Spleen (tissue), 11 donors: ENCODE measurements around the gene PSPC1. TPM values are rescaled to one million over a fixed set of nuclear protein-coding genes. Genes with fewer than 3 reads are reported as not detected.
A peak's percentile ranks its signal among the peaks of the same experiment; 100 is the strongest.

ENCODE experiments used
- DNase-seq: peaks from one replicate; pipeline ENCODE4 v3.0.0-alpha.2; 2020
- H3K27ac ChIP-seq, 8 donors: fragments of 200-600 bp; sonication (generic) in 7 of 8; 1 replicate in 4 of 8; 2 replicates in 4 of 8; pipeline versions ENCODE4 v1.5.0 to v1.8.0; 2016 to 2021; ENCODE audit warnings: inconsistent platforms in 4 of 8, mild to moderate bottlenecking in 4 of 8, moderate library complexity in 1 of 8
- H3K27me3 ChIP-seq, 7 donors: fragments of 200-600 bp; sonication (generic) in 6 of 7; replicated peaks in 1 of 7; 1 replicate in 4 of 7; 2 replicates in 3 of 7; pipeline versions ENCODE4 v1.5.0 to v1.8.0; 2016 to 2021; ENCODE audit warnings: inconsistent platforms in 3 of 7, mild to moderate bottlenecking in 1 of 7
- H3K36me3 ChIP-seq, 6 donors: fragments of 200-600 bp; sonication (generic) in 5 of 6; 1 replicate in 4 of 6; 2 replicates in 2 of 6; pipeline versions ENCODE4 v1.5.0 to v1.8.0; 2016 to 2021; ENCODE audit warnings: inconsistent platforms in 2 of 6
- H3K4me1 ChIP-seq, 6 donors: fragments of 200-600 bp; sonication (generic) in 5 of 6; 1 replicate in 3 of 6; 2 replicates in 3 of 6; pipeline versions ENCODE4 v1.5.0 to v1.8.0; 2016 to 2021; ENCODE audit warnings: inconsistent platforms in 3 of 6
- H3K4me3 ChIP-seq, 8 donors: fragments of 200-600 bp; sonication (generic) in 7 of 8; 1 replicate in 4 of 8; 2 replicates in 4 of 8; pipeline versions ENCODE4 v1.5.0 to v1.8.0; 2016 to 2021; ENCODE audit warnings: inconsistent platforms in 4 of 8, mild to moderate bottlenecking in 4 of 8, moderate library complexity in 2 of 8
- H3K9me3 ChIP-seq, 8 donors: fragments of 200-600 bp; sonication (generic) in 7 of 8; 1 replicate in 4 of 8; 2 replicates in 4 of 8; pipeline versions ENCODE4 v1.5.0 to v1.8.0; 2016 to 2021; ENCODE audit warnings: inconsistent platforms in 4 of 8
- CTCF ChIP-seq, 11 experiments: fragments of 200-600 bp in 7 of 11; fragments of 450-650 bp in 4 of 11; sonication (generic) in 4 of 11; IDR thresholded peaks in 8 of 11; conservative IDR thresholded peaks in 3 of 11; 1 replicate in 7 of 11; 2 replicates in 4 of 11; pipeline versions ENCODE4 v1.4.0 to v1.8.0; 2016 to 2021; ENCODE audit warnings: antibody characterized with exemption in 11 of 11, inconsistent platforms in 4 of 11, mild to moderate bottlenecking in 1 of 11
- POLR2A ChIP-seq, 3 donors: fragments of 450-650 bp; IDR thresholded peaks; one replicate each; pipeline ENCODE4 v1.5.1; 2017; ENCODE audit warnings: antibody characterized with exemption in 3 of 3, mild to moderate bottlenecking in 1 of 3
- POLR2AphosphoS5 ChIP-seq, 3 donors: sonication (generic); formaldehyde crosslinking; IDR thresholded peaks; one replicate each; pipeline ENCODE4 v1.5.1; 2017; ENCODE audit warnings: antibody characterized with exemption in 3 of 3
- WGBS, 5 donors: extraction: QIAGEN DNeasy Blood & Tissue Kit in 3 of 5; methylation state at CpG; one replicate each; pipeline versions ENCODE4 v1.1.5 to v1.1.7; 2013 to 2018; 5-methylcytosine and 5-hydroxymethylcytosine counted together
- intact Hi-C: fragments of 100-400 bp; cut with DNase I; formaldehyde crosslinking; loops from one replicate; pipeline ENCODE4 v1.15.0; 2023; ENCODE audit warnings: low total_unique reads
- polyA plus RNA-seq, 3 donors: library from polyadenylated mRNA; stranded (reverse); fragments of 200-250 nt; gene quantifications; one replicate each; pipeline ENCODE4 v1.2.1, GENCODE V29; 2013
- total RNA-seq, 7 donors: library from RNA; depleted of rRNA in 3 of 7; stranded (reverse); fragments of >200 nt in 3 of 7; fragmentation: NEBNext Ultra II Directional in 4 of 7; extraction: Animal tissue kit (Norgen Biotek cat#: 25700) in 4 of 7; gene quantifications; one replicate each; pipeline versions ENCODE4 v1.1.0 to v1.2.1, GENCODE V29; 2016 to 2021
- donor health status: healthy with polysubstance abuse.
- donor health status: DM: no; HTN: no; CAD: no; lungs with moderate emphysema.
- donor health status: DM: no; HTN: no; CAD: no.
- donor health status: Bipolar disorder and iron deficiency.
- donor health status: healthy.
- donor health status: DM: no; HTN: no; CAD: no.
- donor health status: DM: yes; HTN: yes; CAD: no.

Gene PSPC1
- total and polyA plus RNA-seq, 10 donors: 32.7 to 79.8 (median 59.9) TPM

DNA sequence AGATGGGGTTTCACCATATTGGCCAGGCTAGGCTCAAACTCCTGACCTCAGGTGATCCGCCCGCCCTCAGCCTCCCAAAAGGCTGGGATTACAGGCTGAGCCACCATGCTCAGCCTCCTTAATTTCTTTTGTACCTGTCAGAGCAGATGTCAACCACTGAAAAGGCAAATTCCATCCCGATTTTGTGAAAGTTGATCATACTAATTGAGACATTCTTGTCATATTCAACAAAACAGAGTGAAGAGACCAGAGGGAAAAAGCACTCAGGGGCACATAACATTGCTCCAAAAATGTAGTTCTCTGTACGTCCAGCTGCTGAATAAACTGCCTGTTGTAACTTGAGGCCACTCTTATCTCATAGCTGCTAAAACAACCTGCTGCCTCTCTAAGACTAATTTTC, 27.4 kb upstream of the PSPC1 start:
- no peaks in the 10 kb centered on the region for H3K27me3 ChIP-seq
- peak; percentile 13 for DNase-seq
- H3K4me1 ChIP-seq: no peaks in the 10 kb centered on the region
- intact Hi-C loops: no loop called here
- 90 to 99% (median 95%) methylated on average over 4 of the region's 4 CpGs for WGBS, 5 donors
- H3K4me3 ChIP-seq: no peak overlapping the region
- no peak for TF ChIP-seq CTCF (IDR thresholded peaks at IDR 0.05 in 8 of 11, conservative IDR thresholded peaks at IDR 0.05 in 3 of 11)
- TF ChIP-seq POLR2A (IDR thresholded peaks at IDR 0.05): no peak
- no peak for TF ChIP-seq POLR2AphosphoS5 (IDR thresholded peaks at IDR 0.05)
- H3K27ac ChIP-seq: no peak overlapping the region
- H3K9me3 ChIP-seq: no peaks in the 10 kb centered on the region
- peaks cover 0 to 28% (median 0%) of the 10 kb centered on the region in 6 donors for H3K36me3 ChIP-seq

DNA sequence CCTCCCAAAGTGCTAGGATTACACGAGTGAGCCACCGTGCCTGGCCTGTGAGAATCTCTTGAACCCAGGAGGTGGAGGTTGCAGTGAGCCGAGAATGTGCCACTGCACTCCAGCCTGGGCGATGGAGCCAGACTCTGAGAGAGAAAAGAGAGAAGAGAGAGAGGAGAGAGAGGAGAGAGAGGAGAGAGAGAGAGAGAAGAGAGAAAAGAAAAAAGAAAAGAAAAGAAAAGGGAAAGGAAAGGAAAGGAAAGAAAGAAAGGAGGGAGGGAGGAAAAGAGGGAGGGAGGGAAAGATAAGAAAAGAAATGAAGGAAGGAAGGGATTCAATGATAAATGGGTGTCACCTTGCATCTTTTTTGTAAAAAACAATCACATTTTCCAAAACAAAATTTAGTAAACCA, 23.0 kb upstream of the PSPC1 start:
- Histone ChIP-seq H3K9me3 (no peaks in the 10 kb centered on the region), H3K4me1 (no peaks in the 10 kb centered on the region), H3K27ac (no peak overlapping the region), H3K4me3 (no peak overlapping the region), H3K27me3 (no peaks in the 10 kb centered on the region), H3K36me3 (peaks cover 0 to 18% (median 0%) of the 10 kb centered on the region in 6 donors)
- WGBS, 5 donors: 76 to 95% (median 77%) methylated on average over 4 of the region's 4 CpGs
- intact Hi-C loops: no loop called here
- DNase-seq: no peak
- TF ChIP-seq POLR2AphosphoS5 (IDR thresholded peaks at IDR 0.05) (no peak), POLR2A (IDR thresholded peaks at IDR 0.05) (no peak), CTCF (IDR thresholded peaks at IDR 0.05 in 8 of 11, conservative IDR thresholded peaks at IDR 0.05 in 3 of 11) (no peak)

DNA sequence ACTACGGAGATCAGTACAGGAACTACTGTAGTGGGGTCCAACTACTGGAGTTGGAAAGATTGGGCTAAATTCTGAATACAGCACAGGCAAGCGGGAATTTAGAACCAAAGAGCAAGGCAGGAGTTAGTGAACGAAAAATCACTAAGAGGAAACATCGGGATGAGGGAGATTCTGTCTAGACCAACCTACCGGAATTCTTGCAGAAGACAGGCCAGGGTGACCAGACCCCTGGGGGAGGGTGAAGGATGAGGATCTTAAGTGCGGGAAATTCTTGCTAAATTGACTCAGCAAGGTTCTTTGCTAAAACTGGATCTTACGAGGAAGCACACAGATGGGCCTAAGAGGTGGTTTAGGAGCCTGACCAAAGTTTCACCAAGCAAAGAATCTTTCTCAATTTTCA, 13.2 kb upstream of the PSPC1 start:
- 80 to 95% (median 84%) methylated on average over 7 of the region's 7 CpGs for WGBS, 5 donors
- H3K9me3 ChIP-seq: no peaks in the 10 kb centered on the region
- no peak overlapping the region for H3K4me3 ChIP-seq
- DNase-seq: no peak
- peaks cover 0 to 13% (median 0%) of the 10 kb centered on the region in 6 donors for H3K4me1 ChIP-seq
- H3K27me3 ChIP-seq: no peaks in the 10 kb centered on the region
- H3K27ac ChIP-seq: peak overlapping the region in 3 of 8 donors; percentile 7 to 78 (median 38)
- intact Hi-C loops: no loop called here
- TF ChIP-seq CTCF (IDR thresholded peaks at IDR 0.05 in 8 of 11, conservative IDR thresholded peaks at IDR 0.05 in 3 of 11) (no peak), POLR2AphosphoS5 (IDR thresholded peaks at IDR 0.05) (no peak), POLR2A (IDR thresholded peaks at IDR 0.05) (no peak)
- no peaks in the 10 kb centered on the region for H3K36me3 ChIP-seq

GRCh38 chr13:19794631-19795030, 11.9 kb upstream of the PSPC1 start:
- TF ChIP-seq POLR2AphosphoS5 (IDR thresholded peaks at IDR 0.05) (no peak), CTCF (IDR thresholded peaks at IDR 0.05 in 8 of 11, conservative IDR thresholded peaks at IDR 0.05 in 3 of 11) (no peak), POLR2A (IDR thresholded peaks at IDR 0.05) (no peak)
- Histone ChIP-seq H3K4me3 (no peak overlapping the region), H3K27ac (peak overlapping the region in 4 of 8 donors; percentile 63 to 83 (median 76)), H3K27me3 (no peaks in the 10 kb centered on the region), H3K9me3 (no peaks in the 10 kb centered on the region), H3K4me1 (peaks cover 0 to 13% (median 0%) of the 10 kb centered on the region in 6 donors), H3K36me3 (no peaks in the 10 kb centered on the region)
- DNase-seq: no peak
- WGBS, 5 donors: 84 to 93% (median 90%) methylated on average over 4 of the region's 4 CpGs
- intact Hi-C loops: no loop called here
